GM12874 (cell line): ENCODE data around the gene ZSCAN26.

Source experiments
- TF ChIP-seq, protein P1 (sequence below): IDR thresholded peaks from 2 replicates; pipeline ENCODE4 v1.5.1; 2011; ENCODE audit warnings: low read depth, mild to moderate bottlenecking, control low read depth, low read length, moderate library complexity; ENCODE audit not compliant: insufficient read depth

Gene ZSCAN26

DNA sequence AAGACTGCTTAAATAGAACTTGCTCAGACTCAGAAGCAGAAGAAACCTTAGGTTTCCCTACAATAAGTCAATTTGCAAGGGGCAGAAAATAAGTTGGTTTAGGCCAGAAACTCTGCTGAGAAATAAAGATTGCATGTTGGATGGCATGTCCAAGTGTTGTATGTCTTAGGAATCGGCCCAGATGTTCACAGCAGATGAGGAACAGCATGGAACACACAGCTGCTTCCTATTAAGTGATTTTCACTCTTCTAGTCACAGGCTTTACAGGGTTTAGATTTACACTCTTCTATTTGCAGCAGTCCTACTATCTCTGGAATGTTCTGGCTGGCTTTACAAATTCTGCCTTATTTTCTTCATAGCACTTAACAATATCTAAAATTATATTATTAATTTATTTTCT lies 18.0 kb upstream of the ZSCAN26 start:
- TF ChIP-seq, protein P1, sequence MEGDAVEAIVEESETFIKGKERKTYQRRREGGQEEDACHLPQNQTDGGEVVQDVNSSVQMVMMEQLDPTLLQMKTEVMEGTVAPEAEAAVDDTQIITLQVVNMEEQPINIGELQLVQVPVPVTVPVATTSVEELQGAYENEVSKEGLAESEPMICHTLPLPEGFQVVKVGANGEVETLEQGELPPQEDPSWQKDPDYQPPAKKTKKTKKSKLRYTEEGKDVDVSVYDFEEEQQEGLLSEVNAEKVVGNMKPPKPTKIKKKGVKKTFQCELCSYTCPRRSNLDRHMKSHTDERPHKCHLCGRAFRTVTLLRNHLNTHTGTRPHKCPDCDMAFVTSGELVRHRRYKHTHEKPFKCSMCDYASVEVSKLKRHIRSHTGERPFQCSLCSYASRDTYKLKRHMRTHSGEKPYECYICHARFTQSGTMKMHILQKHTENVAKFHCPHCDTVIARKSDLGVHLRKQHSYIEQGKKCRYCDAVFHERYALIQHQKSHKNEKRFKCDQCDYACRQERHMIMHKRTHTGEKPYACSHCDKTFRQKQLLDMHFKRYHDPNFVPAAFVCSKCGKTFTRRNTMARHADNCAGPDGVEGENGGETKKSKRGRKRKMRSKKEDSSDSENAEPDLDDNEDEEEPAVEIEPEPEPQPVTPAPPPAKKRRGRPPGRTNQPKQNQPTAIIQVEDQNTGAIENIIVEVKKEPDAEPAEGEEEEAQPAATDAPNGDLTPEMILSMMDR: no peak

DNA sequence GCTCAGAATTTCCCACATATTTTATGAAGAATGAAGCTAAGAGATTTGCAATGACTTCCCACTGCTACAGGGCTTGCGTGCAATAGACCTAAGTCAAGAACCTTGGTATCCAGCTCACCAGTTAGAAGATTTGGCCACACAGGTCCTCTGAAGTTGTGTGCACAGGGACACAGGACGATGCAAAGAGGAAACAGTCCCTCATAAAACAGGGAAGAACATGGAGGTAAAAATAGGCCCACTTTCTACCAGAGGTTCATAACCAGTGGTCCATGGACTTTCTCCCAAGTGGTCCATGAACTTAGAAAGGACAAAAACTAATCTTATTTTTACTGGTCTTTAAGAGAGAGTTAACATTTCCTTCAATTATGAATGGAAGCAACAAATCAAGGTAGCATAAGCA lies 16.2 kb upstream of the ZSCAN26 start:
- TF ChIP-seq, protein P1: no peak

DNA sequence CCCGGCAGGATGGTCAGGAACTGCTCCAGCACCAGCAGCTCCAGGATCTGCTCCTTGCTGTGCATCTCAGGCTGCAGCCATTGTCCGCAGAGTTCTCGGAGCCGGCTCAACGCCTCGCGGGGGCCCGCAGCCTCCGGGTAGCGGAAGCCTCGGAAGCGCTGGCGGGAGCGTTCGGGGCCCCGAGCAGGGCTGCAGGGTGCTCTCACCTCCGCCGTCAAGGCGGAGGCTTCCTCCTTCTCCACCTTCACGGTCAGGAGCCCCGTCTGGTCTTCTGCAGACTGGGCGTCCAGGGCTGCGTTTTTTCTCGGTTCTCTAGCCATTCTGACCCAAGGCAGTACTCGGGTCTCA lies 15.3 kb upstream of the ZSCAN26 start:
- TF ChIP-seq, protein P1: no peak

DNA sequence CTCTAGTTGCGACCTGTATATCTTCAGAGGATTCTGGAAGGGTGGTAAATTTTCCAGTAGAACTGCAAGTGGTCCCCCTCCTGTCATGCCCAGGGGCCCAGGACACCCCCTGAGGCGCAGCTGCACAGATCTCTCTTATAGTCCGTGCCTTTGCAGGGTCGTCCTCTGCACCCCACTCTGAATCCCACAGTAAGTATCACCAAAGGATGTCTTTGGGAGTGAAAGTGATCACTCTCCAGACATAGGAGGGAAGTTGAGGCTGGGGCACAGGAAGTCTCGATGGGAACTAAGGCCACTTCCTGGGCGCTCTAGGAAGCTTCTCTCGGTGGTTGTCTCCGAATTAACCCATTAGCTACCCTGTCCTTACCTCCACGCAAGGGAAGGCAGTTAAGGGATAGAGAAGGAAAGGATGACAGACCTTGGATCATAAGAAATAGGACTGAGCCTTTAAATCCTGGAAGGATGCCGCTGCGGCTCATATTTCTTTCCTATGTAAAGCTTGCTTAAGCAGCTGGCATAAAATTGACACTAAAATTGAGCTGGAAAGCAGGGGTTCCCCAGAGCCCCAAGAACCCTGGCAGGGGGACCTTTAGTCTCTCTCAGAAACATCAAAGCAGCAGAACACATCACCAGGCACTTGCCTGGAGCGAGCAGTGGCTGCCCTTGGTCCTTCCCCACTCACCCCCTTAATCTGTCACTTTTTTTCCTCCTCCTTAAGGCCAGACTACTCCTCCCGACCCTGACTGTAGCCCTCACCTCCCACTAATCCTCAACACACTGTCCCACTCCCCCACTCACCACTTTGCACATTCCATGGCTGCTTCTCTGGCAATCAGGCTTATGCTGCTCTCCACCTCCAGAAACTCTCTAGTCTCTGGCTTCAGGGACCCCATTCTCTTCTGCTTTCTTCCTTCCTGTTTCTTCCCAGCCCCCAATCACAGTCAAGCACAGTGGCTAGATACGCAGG lies 14.7 kb upstream of the ZSCAN26 start, which contains the start of gene ZKSCAN4:
Gene ZKSCAN4, minus strand, starts transcription at position 261 of the 967 bp plus-strand sequence. CDS start 289 bp downstream, outside the sequence.
- TF ChIP-seq, protein P1: no peak

DNA sequence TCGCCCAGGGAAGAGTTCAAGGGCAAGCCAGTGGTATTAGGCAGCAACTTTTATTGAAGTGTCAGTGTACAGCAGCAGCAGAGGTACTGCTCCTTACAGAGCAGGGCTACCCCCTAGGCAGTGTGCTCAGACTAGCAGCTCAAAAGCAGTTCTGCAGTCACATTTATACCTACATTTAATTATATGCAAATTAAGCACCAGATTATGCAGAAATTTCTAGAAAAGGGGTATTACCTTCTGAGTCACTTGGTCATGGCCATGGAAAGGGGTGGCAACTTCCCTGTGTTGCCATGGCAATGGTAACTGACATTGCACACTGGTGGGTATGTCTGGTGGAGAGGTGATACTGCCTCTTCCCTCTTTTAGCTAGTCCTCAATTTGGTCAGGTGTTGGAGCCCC lies 12.8 kb upstream of the ZSCAN26 start:
- TF ChIP-seq, protein P1: no peak

DNA sequence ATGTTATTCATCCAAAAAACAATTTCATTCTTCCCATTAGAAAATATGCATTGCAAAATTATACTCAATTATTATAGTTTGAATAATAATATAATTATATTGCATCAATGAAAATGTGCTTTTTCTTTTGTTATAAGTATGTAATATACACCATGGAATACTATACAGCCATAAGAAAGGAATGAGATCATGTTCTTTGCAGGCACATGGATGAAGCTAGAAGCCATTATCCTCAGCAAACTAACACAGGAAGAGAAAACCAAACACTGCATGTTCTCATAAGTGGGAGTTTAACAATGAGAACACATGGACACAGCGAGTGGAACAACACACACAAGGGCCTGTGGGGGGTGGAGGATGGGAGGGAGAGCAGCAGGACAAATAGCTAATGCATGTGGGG lies 9.9 kb upstream of the ZSCAN26 start:
- TF ChIP-seq, protein P1: no peak

DNA sequence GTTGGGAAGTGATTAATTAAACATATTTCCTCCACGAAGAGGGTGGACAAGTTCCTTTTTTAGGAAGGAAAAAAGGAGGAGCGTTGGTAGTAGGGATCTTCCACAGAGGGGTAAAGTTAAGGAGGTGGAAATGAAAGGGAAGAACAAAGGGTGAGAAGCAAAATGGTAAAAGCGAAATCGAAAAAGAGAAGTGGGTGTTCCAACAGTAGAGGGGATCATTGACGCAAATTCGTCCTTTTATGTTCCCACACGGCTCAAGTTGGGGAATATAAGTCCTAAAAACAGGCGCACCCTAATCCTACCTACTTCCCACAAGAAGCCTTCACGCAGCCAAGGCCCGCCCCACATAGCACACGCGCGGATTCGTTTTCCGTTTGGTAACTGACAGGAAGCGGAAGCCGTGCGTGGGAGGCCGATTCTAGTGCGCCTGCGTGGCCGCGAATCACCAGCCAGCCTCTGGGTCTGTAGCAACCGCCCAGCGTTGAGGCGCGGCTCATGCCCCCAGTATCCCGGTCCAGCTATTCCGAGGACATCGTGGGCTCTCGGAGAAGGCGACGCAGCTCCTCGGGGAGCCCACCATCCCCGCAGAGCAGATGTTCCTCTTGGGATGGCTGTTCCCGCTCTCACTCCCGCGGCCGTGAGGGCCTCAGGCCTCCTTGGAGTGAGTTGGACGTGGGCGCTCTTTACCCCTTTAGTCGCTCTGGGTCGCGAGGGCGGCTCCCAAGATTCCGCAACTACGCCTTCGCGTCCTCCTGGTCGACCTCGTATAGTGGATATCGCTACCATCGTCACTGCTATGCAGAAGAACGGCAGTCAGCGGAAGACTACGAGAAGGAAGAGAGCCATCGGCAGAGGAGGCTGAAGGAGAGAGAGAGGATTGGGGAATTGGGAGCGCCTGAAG lies 7.8 kb upstream of the ZSCAN26 start, which contains the start of gene NKAPL:
Gene NKAPL, plus strand, starts transcription at position 421 of the 901 bp plus-strand sequence. Its CDS starts 75 bp downstream, at position 496.
- TF ChIP-seq, protein P1: no peak
